ENCODE data around the gene KANSL2.
A peak's percentile ranks its signal among the peaks of the same experiment; 100 is the strongest.
"Not testable (repeated sequence)": the region's sequence is repeated elsewhere in the genome, so short reads cannot be mapped to it uniquely, and the experiment has no call there.

Gene KANSL2, protein sequence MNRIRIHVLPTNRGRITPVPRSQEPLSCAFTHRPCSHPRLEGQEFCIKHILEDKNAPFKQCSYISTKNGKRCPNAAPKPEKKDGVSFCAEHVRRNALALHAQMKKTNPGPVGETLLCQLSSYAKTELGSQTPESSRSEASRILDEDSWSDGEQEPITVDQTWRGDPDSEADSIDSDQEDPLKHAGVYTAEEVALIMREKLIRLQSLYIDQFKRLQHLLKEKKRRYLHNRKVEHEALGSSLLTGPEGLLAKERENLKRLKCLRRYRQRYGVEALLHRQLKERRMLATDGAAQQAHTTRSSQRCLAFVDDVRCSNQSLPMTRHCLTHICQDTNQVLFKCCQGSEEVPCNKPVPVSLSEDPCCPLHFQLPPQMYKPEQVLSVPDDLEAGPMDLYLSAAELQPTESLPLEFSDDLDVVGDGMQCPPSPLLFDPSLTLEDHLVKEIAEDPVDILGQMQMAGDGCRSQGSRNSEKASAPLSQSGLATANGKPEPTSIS

DNA sequence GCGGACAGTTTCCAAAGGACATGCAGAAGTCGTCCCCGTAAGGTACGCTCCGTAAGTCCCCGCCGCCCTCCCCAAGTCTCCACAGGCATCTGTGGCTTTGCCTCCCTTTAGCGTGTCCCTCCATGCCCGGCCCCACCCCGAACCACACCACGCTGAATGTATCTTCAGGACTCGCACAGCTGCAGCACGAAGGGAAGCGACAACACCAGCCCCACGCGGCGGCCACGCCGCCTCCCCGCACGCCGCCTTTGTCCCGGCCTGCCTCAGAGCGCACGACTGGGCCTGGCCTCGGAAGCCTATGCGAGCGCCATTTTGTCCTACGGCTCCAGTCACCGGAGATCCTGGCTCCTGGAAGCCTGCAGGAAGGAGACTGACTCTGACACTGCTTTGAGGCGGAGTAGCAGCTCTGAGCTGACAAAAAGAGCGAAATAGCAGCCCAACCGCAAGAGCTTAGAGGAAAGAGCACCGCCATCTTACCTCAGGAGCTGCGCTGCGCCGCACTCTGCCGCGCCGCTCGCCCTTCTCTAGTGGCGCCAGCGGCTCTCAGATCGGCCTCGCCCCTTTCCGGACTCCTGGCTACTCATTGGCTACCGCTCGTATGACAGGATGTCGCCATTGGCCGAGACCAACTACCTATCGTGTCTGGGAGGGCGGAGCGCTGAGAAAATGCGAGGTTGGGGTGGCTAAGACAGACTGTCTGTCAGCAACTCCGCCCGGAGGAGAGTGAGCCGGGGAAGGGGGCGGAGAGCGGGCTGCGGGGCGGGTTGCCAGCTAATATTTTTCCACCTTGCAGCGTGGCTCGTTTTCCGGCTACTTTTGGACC lies at the start of gene KANSL2:
Gene KANSL2 (minus strand): TSS at position 529 of the 823 bp plus-strand sequence. CDS start 606 bp downstream, outside the sequence.
- DNase-seq (ENCODE audit: low read depth, low spot score), result peak; percentile 96

DNA sequence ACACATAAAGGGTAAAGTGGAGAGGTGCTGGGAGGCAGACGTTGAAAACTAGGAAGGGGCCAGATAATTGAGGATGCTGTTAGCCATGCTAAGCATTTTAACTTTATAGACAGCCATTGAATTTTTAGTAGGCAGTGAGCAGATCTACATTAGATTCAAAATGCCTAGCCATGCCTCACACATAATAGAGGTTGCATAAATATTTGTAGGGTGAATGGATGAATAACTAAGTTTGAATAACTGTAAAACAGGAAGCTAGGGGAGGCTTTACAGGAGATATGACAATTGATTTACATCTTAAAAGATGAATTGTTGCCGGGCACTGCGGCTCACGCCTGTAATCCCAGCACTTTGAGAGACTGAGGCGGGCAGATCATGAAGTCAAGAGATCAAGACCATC lies 46.8 kb upstream of the KANSL2 start:
- DNase-seq (ENCODE audit: low read depth, low spot score), result no peak

DNA sequence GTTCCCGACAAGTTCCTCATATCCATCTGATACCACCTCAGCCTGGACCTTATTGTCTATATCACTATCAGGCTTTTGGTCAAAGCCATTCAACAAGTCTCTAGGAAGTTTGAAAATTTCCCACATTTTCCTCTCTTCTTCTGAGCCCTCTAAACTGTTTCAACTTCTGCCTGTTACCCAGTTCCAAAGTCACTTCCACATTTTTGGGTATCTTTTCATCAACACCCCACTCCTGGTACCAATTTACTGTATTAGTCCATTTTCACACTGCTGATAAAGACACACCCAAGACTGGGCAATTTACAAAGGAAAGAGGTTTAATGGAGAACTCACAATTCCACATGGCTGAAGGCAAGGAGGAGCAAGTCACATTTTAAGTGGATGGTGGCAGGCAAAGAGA lies 38.7 kb upstream of the KANSL2 start:
- not testable (repeated sequence) for DNase-seq (ENCODE audit: low read depth, low spot score)

DNA sequence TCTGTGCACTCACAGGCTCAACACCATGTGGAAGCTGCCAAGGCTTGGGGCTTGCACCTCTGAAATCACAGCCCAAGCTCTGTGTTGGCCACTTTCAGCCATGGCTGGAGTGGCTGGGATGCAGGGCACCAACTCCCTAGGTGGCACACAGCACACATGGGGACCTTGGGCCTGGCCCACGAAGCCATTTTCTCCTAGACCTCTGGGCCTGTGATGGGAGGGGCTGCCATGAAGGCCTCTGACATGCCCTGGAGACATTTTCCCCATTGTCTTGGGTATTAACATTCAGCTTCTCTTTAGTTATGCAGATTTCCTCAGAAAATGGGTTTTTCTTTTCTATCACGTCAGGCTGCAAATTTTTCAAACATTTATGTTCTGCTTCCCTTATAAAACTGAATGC lies 38.1 kb upstream of the KANSL2 start:
- not testable (repeated sequence) for DNase-seq (ENCODE audit: low read depth, low spot score)

DNA sequence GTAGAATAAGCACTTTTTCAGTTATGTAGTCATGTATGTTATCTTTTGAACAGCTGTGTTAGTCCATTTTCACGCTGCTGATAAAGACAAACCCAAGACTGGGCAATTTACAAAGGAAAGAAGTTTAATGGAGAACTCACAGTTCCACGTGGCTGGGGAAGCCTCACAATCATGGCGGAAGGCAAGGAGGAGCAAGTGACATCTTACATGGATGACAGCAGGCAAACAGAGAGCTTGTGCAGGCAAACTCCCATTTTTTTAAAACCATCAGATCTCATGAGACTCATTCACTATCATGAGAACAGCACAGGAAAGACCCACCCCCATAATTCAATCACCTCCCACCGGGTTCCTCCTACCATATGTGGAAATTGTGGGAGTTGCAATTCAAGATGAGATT lies 37.0 kb upstream of the KANSL2 start:
- DNase-seq (ENCODE audit: low read depth, low spot score), result not testable (repeated sequence)

DNA sequence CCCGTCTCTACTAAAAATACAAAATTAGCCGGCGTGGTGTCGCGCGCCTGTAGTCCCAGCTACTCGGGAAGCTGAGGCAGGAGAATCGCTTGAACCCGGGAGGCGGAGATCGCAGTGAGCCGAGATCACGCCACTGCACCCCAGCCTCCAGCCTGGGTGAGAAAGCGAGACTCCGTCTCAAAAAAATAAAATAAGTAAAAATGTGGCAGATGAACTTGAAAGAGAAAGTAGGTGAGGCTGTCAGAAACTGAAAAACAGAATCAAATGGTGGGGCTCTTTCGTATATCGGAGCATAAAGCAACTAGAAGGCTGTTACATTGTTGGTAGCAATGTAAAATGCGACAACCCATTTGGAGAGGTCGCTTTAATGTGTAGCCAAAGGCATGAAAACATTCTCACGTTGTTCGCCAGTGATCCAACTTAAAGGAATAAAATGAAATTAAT lies 35.2 kb upstream of the KANSL2 start:
- no peak for DNase-seq (ENCODE audit: low read depth, low spot score)

DNA sequence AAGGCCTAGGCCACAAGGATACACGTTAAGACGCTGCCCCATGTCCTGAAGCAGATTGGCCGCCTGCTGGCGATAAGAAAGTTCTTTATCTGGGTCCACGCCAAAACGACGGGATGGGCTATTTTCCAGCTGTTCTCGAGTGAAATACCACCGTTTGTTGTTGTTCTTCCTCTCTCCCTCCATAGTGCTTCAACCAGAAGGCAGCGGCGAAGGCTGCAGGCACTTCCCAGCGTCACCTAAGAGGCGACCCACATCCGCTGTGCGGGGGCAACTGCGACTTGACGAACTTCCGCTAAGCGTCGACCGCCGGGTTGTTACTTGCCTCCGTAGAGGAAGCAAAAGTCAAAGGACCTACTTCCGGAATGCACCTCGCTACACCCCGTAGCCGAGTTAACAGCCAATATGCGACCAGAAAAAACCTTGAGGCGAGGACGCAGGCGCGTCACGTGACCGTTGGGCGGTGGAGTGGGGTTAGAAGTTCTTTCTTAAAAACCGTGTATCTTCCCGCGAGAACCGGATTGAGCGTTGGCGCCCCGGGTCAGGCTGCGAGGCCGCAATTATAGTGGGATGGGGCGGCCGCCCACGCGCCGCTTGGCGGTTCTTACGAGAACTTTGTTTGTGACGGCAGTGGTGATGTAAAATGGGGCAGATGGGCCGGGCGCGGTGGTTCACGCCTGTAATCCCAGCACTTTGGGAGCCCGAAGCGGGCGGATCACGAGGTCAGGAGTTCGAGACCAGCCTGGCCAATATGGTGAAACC lies 34.6 kb upstream of the KANSL2 start, which contains the start of gene CCNT1:
Gene CCNT1 (minus strand): TSS at position 215 of the 759 bp plus-strand sequence. CDS start 32 bp downstream, at position 183.
- DNase-seq (ENCODE audit: low read depth, low spot score), result peak; percentile 99

DNA sequence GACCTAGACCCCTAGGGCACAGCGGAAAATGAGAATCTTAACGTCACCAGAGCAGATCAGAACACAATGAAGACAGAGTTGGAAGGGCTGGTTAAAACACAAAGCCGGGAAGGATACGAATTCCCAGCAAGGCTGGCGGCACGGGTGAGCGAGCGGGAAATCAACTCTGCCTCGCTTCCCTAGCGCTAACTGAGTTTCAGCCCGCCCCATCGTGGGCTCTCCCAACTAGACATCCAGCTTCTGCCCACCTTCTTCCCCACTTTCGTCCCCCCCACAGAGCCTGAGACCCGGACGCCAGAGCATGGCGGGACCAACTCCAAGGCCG lies 34.1 kb upstream of the KANSL2 start:
- no peak for DNase-seq (ENCODE audit: low read depth, low spot score)

DNA sequence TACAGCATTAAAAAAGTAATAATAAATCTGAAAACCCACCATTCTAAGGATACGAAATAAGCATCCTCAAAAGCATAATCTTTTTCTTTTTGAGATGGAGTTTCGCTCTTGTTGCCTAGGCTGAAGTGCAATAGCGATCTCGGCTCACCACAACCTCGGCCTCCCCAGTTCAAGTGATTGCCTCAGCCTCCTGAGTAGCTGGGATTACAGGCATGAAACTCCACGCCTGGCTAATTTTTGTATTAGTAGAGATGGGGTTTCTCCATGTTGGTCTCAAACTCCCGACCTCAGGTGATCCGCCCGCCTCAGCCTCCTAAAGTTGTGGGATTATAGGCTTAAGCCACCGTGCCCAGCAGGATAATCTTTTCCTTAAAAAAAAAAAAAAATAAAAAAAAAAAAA lies 30.2 kb upstream of the KANSL2 start:
- no peak for DNase-seq (ENCODE audit: low read depth, low spot score)

DNA sequence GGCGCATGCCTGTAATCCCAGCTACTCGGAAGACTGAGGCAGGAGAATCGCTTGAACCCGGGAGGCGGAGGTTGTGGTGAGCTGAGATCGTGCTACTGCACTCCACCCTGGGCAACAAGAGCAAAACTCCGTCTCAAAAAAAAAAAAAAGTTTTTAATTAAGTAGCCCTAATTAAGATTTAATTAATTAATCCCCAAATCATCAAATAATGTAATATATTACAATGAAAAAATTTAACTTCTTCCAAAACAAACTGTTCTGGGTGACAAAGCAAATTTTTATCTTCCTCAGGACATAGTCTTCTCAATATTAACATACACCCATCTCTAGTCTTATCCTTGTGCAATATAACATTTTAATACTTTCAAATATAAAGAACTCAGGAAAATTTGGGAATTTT lies 16.8 kb upstream of the KANSL2 start:
- not testable (repeated sequence) for DNase-seq (ENCODE audit: low read depth, low spot score)

DNA sequence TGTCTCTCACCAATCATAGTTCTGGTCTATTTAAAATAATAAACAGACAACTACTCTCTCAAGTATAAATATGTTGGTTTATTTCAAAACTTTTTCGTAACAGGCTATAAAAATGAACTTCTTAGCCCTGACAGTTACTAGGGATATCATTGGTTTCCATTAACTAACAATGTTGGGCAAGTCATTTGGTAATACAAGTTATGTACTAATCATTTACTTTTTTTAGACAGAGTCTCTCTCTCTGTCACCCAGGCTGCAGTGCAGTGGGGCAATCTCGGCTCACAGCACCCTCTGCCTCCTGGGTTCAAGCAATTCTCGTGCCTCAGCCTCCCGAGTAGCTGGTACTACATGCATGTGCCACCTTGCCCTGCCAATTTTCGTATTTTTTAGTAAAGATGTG lies 14.6 kb upstream of the KANSL2 start:
- no peak for DNase-seq (ENCODE audit: low read depth, low spot score)

DNA sequence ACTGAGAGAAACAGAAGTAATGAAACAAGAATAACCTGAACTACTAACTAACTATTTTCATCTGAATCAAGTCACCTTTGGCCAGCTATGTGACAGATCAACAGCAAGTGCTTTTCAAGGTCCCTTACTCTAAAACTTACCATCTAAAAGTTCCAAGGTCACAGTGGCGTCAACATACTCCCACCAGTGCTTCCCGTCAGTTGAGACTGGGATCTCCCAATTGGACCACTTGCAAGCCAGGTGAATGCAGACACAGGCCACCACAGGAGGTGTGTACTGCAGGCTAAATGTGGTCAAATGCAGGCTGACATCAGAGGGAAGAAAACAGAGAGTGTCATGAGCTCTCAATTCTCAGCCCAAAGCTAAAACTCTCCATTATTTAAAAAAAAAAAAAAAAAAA lies 13.8 kb upstream of the KANSL2 start:
- no peak for DNase-seq (ENCODE audit: low read depth, low spot score)

DNA sequence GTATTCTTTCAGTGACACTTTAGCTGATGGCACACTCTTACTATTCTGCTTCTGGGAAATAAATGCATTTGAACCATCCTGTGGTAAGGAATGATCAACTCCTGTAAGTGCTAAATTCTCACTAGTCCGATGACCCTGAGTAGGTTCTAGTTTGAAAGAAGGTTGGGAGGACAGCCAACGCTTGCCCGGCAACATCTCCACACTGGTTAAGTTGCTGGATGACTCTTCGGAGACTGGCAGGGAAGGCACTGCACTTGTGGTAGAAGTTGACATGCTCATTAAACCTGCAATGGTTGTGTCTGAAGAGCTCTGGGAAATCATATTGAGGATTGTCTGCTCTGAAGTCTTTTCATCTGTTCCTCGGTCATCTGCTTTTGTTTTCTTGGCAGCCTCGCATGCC lies 12.0 kb upstream of the KANSL2 start:
- no peak for DNase-seq (ENCODE audit: low read depth, low spot score)

DNA sequence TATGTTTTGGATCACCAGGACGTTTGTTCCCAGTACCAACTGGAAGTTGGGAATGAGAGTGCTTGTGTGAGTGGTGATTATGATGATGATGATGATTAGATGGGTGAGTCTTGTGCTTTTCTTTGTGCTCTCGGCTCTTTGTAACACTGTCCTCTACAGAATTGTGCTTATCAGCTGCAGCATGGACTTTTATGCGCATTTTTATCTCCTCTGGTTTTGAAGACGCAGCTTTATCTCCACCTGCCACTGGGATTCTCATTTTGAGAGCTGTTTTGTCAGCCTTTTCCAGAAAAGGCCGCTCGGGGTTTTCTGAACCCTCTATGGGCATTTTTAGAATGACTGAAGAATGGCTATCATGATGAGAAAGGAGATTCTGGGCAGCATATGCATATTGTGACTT lies 11.5 kb upstream of the KANSL2 start:
- no peak for DNase-seq (ENCODE audit: low read depth, low spot score)

DNA sequence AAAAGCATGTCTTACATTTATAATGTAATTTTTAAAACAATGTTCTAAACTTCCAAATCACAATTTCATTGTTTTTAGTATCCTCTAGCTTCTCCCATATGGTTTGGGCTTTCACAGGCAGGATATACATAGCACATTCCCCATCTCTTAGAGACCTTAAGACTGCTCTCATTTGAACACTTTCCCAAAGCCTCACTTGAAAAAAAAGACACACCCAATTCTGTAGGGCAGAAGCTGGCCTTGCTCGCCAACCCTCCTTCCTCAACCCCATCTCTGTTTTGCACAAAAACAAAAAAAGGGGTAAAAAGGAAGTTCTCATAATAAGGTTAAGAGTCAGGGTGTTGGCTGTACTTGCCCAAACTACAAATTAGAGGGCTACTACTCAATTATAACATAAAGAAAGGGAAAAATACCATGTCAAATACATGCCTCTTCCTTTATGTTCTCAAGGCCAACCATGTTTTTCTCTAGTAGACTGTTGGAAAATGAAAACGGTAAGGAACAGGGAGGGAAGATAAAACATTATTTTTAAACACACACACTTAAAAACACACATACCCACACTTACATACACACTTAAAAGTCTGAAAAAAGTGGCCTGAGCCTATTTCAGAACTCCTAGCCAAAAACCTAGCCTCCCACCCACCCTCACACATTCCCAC lies 9.9 kb upstream of the KANSL2 start:
- DNase-seq (ENCODE audit: low read depth, low spot score), result no peak

DNA sequence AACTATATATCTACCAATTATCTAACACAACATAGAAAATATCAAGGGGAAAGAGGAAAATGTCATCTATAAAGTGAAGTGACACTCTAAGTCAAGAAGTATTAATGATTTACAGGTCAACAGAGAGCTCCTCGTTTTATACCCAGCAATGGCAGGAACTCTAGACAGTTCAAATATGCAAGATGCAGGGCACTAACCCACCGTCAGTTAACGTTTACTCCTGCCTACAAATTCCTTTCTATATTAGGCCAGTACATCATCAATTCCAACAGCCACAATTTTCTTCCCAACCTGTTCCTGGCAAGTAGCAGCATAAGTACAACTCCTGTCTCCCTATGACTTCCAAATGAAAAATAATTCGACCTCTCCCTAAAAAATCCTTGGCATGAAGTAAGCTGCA lies 9.0 kb upstream of the KANSL2 start:
- DNase-seq (ENCODE audit: low read depth, low spot score), result no peak

DNA sequence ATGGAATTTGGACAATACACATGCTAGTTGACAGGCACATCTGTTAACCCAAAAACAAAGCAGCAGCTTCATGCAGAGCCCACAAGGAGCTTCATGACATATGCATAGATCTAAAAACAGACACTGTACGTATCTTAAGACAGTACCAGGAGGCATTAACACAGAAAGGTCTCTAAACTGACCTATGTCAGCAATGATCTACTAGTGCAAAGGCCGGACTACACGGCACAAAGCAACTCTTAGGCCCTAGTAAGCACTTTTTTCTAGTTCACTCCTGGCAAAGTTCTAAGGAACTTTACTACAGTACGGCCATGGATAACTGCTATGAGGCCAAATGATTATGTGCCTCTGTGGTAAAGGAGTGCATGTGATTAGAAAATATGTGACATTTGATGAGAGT lies 8.4 kb upstream of the KANSL2 start:
- no peak for DNase-seq (ENCODE audit: low read depth, low spot score)

DNA sequence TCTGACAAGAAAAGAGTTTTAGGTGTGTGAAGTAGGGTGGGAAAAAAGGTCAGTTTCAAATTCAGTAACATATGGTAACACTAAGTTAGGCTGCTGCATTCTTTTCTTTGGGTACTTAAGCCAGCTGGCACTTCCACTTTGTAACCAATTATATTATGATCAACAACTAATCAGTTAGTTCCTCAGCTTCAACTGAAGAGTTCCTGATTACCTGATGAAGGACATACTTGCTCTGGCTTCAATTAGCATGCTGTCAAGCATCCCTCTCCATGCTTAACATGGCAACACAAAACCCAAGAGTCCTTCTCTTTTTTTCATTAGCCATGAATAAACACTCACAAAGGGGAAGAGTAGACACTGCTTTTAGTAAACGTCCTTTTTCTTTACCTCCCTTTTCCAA lies 6.8 kb upstream of the KANSL2 start:
- DNase-seq (ENCODE audit: low read depth, low spot score), result no peak

DNA sequence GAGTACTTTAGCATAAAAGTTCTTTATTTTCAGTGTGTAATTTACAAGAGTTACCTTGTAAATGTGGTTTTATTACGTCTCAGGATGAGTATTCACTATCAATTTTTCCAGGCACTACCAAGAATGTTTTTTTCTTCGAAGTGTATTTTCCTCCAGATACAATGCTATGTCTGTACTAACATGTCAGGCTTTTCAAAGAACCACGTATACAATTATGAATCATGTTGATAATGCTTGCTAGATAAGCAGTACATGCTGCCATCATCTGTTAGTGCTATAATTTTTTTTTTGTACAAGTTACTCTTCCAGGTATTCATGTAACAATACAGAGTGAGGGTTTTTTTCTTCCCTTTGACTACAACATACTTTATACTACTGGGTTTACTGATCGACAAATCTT lies 5.6 kb upstream of the KANSL2 start:
- no peak for DNase-seq (ENCODE audit: low read depth, low spot score)

DNA sequence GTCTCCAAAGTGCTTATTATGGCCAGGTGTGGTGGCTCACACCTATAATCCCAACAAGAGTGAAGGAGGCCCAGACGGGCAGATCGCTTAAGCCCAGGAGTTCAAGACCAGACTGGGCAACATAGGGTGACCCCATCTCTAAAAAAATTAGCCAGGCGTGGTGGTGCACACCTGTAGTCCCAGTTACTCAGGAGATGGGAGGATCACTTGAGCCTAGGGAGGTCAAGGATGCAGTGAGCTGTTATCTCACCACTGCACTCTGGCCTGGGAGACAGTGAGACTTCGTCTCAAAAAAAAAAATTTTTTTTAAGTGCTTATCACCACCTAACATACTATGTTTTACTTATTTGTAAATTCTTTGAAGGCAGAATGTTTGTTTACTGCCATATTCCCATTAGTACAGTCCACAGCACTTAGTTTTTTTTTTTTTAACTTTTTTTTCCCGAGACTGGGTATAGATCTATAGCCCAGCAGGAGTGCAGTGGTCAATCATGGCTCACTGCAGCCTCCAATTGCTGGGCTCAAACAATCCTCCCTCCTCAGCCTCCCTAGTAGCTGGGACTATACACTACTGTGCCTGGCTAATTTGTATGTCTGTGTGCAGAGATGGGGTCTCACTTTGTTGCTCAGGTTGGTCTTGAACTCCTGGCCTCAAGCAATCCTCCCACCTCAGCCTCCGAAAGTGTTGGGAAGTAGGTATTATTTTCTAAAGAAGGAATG lies 4.7 kb upstream of the KANSL2 start:
- no peak for DNase-seq (ENCODE audit: low read depth, low spot score)

Data from brain pericyte (primary cell).